Type B pancreatic cell (in vitro differentiated cells): ENCODE measurements around the gene LINC00237. TPM values are rescaled to one million over a fixed set of nuclear protein-coding genes. Genes with fewer than 3 reads are reported as not detected.

Experiments used
- DNase-seq: peaks from one replicate; pipeline ENCODE4 v3.0.0; 2021; ENCODE audit warnings: mixed read lengths; ENCODE audit not compliant: unreplicated experiment; ENCODE audit errors: extremely low spot score
- H3K27ac Mint-ChIP-seq: 2 replicates; pipeline ENCODE4 v1.8.0; 2021; ENCODE audit warnings: mild to moderate bottlenecking, mixed read lengths
- H3K27me3 Mint-ChIP-seq: 2 replicates; pipeline ENCODE4 v1.8.0; 2021; ENCODE audit warnings: mixed read lengths
- H3K36me3 Mint-ChIP-seq: 2 replicates; pipeline ENCODE4 v1.8.0; 2021; ENCODE audit warnings: mixed read lengths
- H3K4me1 Mint-ChIP-seq: one replicate; pipeline ENCODE4 v1.8.0; 2021; ENCODE audit warnings: mixed read lengths; ENCODE audit not compliant: unreplicated experiment
- H3K4me3 Mint-ChIP-seq: 2 replicates; pipeline ENCODE4 v1.8.0; 2021; ENCODE audit warnings: mild to moderate bottlenecking, mixed read lengths
- H3K9me3 Mint-ChIP-seq: 2 replicates; pipeline ENCODE4 v1.8.0; 2021; ENCODE audit warnings: mixed read lengths
- total RNA-seq: library from RNA; stranded (reverse); gene quantifications from 2 replicates; pipeline ENCODE4 v1.2.1, GENCODE V29; 2021; ENCODE audit warnings: low replicate concordance
- TF ChIP-seq, protein P1 (sequence below): fragments of 200-600 bp; sonication (generic); conservative IDR thresholded peaks from 2 replicates; pipeline ENCODE4 v1.5.0; 2021; ENCODE audit warnings: antibody characterized with exemption, mild to moderate bottlenecking

The LINC00237 gene
- total RNA-seq, 1 donor from 2014 or later = not detected

DNA sequence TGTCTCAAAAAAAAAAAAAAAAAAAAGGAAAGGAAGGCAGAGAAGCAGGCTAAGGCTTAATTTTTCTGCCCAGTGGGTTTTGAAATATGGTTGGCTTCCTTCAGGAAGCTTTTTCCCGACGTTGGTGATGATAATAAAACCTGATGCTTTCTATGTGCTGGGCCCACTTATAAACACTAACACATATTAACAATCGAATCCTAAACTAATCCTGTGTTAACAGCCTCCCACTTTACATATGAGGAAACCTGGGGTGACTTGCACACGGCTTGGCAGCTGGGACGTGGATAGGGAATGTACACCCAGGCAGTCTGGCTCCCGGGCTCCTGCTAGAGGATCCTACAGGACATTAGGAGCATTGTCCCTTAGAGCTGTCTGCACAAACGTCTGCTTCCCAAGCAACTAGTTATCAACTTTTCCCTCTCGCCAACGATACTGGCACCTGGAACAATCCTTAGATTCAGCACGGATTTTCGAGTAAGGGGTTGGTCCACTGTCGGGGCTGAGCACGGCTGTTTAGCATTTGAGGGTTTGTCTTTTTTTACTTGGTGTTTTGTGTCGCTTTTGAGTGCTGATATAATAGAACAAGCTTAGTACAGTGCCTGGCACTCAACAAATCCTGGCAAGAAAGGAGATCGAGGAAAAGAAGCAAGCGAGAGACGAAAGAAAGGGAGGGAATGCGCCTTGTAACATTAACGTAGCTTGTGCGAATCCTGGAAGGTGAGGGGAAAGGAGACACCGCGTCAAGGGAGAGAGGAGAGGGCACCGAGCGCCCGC lies 19.1 kb upstream of the LINC00237 start:
- Mint-ChIP-seq H3K4me1 (peaks cover 9% of the 10 kb centered on the region), H3K27ac (peak overlapping the region; percentile 70), H3K9me3 (no peaks in the 10 kb centered on the region), H3K36me3 (no peaks in the 10 kb centered on the region), H3K27me3 (peaks cover 4% of the 10 kb centered on the region), H3K4me3 (peak overlapping the region; percentile 91)
- DNase-seq = no peak
- TF ChIP-seq, protein P1, sequence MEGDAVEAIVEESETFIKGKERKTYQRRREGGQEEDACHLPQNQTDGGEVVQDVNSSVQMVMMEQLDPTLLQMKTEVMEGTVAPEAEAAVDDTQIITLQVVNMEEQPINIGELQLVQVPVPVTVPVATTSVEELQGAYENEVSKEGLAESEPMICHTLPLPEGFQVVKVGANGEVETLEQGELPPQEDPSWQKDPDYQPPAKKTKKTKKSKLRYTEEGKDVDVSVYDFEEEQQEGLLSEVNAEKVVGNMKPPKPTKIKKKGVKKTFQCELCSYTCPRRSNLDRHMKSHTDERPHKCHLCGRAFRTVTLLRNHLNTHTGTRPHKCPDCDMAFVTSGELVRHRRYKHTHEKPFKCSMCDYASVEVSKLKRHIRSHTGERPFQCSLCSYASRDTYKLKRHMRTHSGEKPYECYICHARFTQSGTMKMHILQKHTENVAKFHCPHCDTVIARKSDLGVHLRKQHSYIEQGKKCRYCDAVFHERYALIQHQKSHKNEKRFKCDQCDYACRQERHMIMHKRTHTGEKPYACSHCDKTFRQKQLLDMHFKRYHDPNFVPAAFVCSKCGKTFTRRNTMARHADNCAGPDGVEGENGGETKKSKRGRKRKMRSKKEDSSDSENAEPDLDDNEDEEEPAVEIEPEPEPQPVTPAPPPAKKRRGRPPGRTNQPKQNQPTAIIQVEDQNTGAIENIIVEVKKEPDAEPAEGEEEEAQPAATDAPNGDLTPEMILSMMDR = peak; percentile 43

DNA sequence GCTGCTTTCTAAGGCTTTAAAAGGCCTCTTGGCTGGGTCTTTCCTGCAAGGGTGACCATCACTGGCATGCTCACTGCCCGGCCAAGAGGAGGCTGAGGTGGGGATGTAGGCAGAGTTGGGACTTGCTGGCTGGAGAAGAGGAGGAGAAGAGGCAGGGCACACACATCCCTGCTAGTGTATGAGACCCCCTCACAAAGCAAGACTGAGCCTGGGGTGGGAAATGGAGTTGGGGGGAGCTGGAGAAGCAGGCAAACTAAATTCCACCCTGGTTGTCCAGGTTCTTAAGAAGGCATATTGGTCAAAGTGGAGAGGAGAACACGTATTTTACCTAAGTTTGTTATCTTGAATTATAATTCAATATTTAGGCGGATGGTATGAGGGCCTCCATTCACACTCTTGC lies 18.0 kb upstream of the LINC00237 start:
- Mint-ChIP-seq H3K9me3 (no peaks in the 10 kb centered on the region), H3K4me1 (peaks cover 9% of the 10 kb centered on the region), H3K27me3 (peaks cover 4% of the 10 kb centered on the region), H3K27ac (no peak overlapping the region), H3K36me3 (no peaks in the 10 kb centered on the region), H3K4me3 (peak overlapping the region; percentile 23)
- DNase-seq = no peak
- TF ChIP-seq, protein P1 = no peak

DNA sequence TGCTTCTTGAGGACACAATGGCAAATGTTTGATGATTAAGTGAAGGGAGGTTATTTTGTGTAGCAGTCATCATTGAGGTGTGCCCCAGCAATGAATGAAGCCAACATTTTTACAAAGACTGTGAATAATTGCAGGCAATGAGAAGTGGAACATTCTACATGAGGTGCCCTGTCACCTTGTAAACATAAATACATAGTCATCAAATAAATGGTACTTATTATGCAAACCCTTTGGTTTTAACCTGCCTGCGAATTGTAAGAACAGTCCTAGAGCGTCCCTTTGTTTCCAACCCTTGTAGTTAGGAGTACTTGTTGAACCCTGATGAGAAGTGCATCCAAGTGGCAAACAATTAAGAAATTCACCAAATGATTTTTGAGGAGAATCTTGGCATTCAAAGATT lies 12.6 kb upstream of the LINC00237 start:
- H3K36me3 Mint-ChIP-seq = no peaks in the 10 kb centered on the region
- no peak overlapping the region for H3K4me3 Mint-ChIP-seq
- TF ChIP-seq, protein P1 = no peak
- DNase-seq = no peak
- H3K27me3 Mint-ChIP-seq = peaks cover 48% of the 10 kb centered on the region
- no peaks in the 10 kb centered on the region for H3K4me1 Mint-ChIP-seq
- H3K9me3 Mint-ChIP-seq = no peaks in the 10 kb centered on the region
- no peak overlapping the region for H3K27ac Mint-ChIP-seq

DNA sequence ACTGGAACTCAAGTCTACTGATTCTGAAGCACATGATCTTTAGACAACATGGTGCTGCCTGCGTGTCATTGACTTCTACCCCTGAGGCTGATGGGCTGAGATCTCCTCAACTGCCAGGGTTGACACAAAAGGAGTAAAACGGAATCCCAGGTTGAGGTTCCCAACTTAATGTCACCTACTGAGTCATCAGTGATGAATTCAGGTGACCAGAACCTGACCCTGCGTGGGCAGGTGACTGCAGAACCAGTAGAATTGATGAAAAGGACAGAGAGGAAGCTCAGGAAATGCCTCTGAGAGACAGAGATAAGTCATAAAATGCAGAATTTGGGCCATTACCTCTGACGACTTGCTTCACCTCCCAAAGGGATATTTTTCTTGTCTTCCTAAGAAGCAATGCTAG lies 12.0 kb upstream of the LINC00237 start:
- Mint-ChIP-seq H3K27me3 (peaks cover 54% of the 10 kb centered on the region), H3K27ac (no peak overlapping the region), H3K9me3 (no peaks in the 10 kb centered on the region), H3K36me3 (no peaks in the 10 kb centered on the region), H3K4me3 (no peak overlapping the region), H3K4me1 (no peaks in the 10 kb centered on the region)
- TF ChIP-seq, protein P1 = no peak
- DNase-seq = no peak

DNA sequence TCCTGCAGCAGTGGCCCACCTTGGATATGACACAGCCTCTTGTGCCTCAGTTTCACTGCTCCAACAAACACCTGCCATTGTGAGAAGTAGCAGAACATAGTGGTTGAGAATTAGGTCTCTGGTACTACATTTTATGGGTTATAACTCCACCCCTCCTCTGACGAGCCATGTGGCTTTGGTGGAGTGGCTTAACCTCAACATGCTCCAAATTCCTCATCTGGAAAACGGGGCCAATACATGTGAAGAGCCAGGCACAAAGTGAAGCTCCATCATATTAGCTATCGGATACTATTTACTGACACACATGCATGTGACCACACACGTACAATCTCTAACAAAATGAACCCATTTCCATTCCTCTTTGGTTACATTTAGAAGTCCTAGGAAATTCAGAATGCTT lies 11.4 kb upstream of the LINC00237 start:
- H3K9me3 Mint-ChIP-seq = no peaks in the 10 kb centered on the region
- H3K27me3 Mint-ChIP-seq = peaks cover 57% of the 10 kb centered on the region
- DNase-seq = no peak
- H3K4me3 Mint-ChIP-seq = no peak overlapping the region
- H3K27ac Mint-ChIP-seq = no peak overlapping the region
- H3K4me1 Mint-ChIP-seq = no peaks in the 10 kb centered on the region
- TF ChIP-seq, protein P1 = no peak
- H3K36me3 Mint-ChIP-seq = no peaks in the 10 kb centered on the region
